OCI-LY1 (cell line): ENCODE data around the gene OR2A25.

Experiments used
- H2AFZ ChIP-seq: fragments of 200-600 bp; sonication (generic), shearing (Covaris generic); 2 replicates; pipeline ENCODE4 v1.6.0; 2014; ENCODE audit warnings: antibody characterized with exemption, mild to moderate bottlenecking, low read length
- H3F3A ChIP-seq: fragments of 200-600 bp; sonication (generic), shearing (Covaris generic); 2 replicates; pipeline ENCODE4 v1.6.0; 2014; ENCODE audit warnings: mild to moderate bottlenecking, antibody characterized with exemption, low read length, moderate library complexity; ENCODE audit not compliant: insufficient read depth
- H3K27ac ChIP-seq: fragments of 200-600 bp; sonication (generic); 2 replicates; pipeline ENCODE4 v1.5.1; 2014; ENCODE audit warnings: low read length, mixed run types, mild to moderate bottlenecking, low read depth; ENCODE audit not compliant: poor library complexity, severe bottlenecking
- H3K27me3 ChIP-seq: fragments of 200-600 bp; sonication (generic); 2 replicates; pipeline ENCODE4 v1.6.0; 2014; ENCODE audit warnings: antibody characterized with exemption, mild to moderate bottlenecking, low read length, moderate library complexity; ENCODE audit not compliant: insufficient read depth
- H3K36me3 ChIP-seq: fragments of 200-600 bp; sonication (generic); 2 replicates; pipeline ENCODE4 v1.6.1; 2014; ENCODE audit warnings: mild to moderate bottlenecking, antibody characterized with exemption, low read length, moderate library complexity, mixed read lengths; ENCODE audit not compliant: insufficient read depth
- H3K4me1 ChIP-seq: fragments of 200-600 bp; sonication (generic); 2 replicates; pipeline ENCODE4 v1.5.1; 2014; ENCODE audit warnings: mild to moderate bottlenecking, low read length, moderate library complexity; ENCODE audit not compliant: insufficient read depth, severe bottlenecking
- H3K4me2 ChIP-seq: fragments of 200-600 bp; sonication (generic), shearing (Covaris generic); 2 replicates; pipeline ENCODE4 v1.6.1; 2014; ENCODE audit warnings: low read length
- H3K4me3 ChIP-seq: fragments of 200-600 bp; sonication (generic); 2 replicates; pipeline ENCODE4 v1.5.1; 2014; ENCODE audit warnings: low read length, low read depth, mild to moderate bottlenecking, mixed read lengths; ENCODE audit not compliant: poor library complexity, severe bottlenecking
- H3K79me2 ChIP-seq: fragments of 200-600 bp; shearing (Covaris generic); 2 replicates; pipeline ENCODE4 v1.6.1; 2016; ENCODE audit warnings: mixed run types, low read length, mixed read lengths; ENCODE audit not compliant: insufficient read depth
- H3K9ac ChIP-seq: fragments of 200-600 bp; sonication (generic), shearing (Covaris generic); 2 replicates; pipeline ENCODE4 v1.6.1; 2014; ENCODE audit warnings: mild to moderate bottlenecking, low read length, mixed read lengths
- H3K9me2 ChIP-seq: fragments of 200-600 bp; sonication (generic), shearing (Covaris generic); 2 replicates; pipeline ENCODE4 v1.6.1; 2014; ENCODE audit warnings: low read depth, mild to moderate bottlenecking, low read length, mixed read lengths
- H3K9me3 ChIP-seq: fragments of 200-600 bp; shearing (Covaris generic); 2 replicates; pipeline ENCODE4 v1.6.1; 2014; ENCODE audit warnings: low read length, mixed read lengths
- H4K20me1 ChIP-seq: fragments of 200-600 bp; sonication (generic), shearing (Covaris generic); 2 replicates; pipeline ENCODE4 v1.6.0; 2016; ENCODE audit warnings: mild to moderate bottlenecking, low read length; ENCODE audit not compliant: insufficient read depth
- EZH2 ChIP-seq: fragments of 200-600 bp; sonication (generic), shearing (Covaris generic); IDR thresholded peaks from 2 replicates; pipeline ENCODE4 v1.8.0; 2017; ENCODE audit warnings: borderline replicate concordance, mixed run types, mild to moderate bottlenecking, antibody characterized with exemption, low read length, moderate library complexity, mixed read lengths
- TF ChIP-seq, protein P1 (sequence below): fragments of 200-600 bp; sonication (generic), shearing (Covaris generic); IDR thresholded peaks from 2 replicates; pipeline ENCODE4 v1.5.1; 2017; ENCODE audit warnings: mild to moderate bottlenecking, antibody characterized with exemption, low read length, moderate library complexity, mixed read lengths

Gene OR2A25

DNA sequence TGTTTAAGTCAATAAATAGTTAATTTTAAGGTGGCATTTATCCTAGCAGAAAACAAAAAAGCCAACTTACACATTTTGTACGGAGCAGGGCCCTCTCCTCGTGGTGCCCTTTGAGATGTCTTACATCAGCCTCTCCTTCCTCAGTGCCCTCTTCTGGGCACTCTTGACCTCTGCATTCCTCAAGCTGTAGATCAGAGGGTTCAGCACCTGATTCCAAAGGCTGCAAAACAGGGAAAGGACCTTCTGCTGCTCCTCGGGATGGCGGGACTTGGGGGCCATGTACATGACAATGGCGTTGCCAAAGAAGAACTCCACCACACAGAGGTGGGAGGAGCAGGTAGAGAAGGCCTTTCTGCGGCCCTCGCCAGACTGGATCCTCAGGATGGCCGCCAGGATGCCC, 48.7 kb downstream of the OR2A25 start:
- no peaks in the 10 kb centered on the region; the same call in 1 of the 2 replicates for H3K9me2 ChIP-seq
- H3K4me3 ChIP-seq, result no peak overlapping the region
- H3K27ac ChIP-seq, result no peak overlapping the region
- no peaks in the 10 kb centered on the region for H3K27me3 ChIP-seq
- no peak overlapping the region for H3K9ac ChIP-seq
- H3K9me3 ChIP-seq, result no peaks in the 10 kb centered on the region
- H3K79me2 ChIP-seq, result no peaks in the 10 kb centered on the region
- no peaks in the 10 kb centered on the region for H3K4me1 ChIP-seq
- H3K36me3 ChIP-seq, result no peaks in the 10 kb centered on the region
- H3F3A ChIP-seq, result 0 out of 2 replicates have a peak, but pooled peaks cover 3% of the 10 kb centered on the region
- H3K4me2 ChIP-seq, result no peak overlapping the region
- no peak overlapping the region for H2AFZ ChIP-seq
- no peaks in the 10 kb centered on the region for H4K20me1 ChIP-seq
- no peak for TF ChIP-seq EZH2

GRCh38 chr7:144122876-144123275, 53.3 kb downstream of the OR2A25 start, which contains the start of gene OR2A14:
Gene OR2A14, plus strand, starts transcription at chr7:144123176. Its CDS starts 5,937 bp downstream, at chr7:144129113.
- TF ChIP-seq, protein P1, sequence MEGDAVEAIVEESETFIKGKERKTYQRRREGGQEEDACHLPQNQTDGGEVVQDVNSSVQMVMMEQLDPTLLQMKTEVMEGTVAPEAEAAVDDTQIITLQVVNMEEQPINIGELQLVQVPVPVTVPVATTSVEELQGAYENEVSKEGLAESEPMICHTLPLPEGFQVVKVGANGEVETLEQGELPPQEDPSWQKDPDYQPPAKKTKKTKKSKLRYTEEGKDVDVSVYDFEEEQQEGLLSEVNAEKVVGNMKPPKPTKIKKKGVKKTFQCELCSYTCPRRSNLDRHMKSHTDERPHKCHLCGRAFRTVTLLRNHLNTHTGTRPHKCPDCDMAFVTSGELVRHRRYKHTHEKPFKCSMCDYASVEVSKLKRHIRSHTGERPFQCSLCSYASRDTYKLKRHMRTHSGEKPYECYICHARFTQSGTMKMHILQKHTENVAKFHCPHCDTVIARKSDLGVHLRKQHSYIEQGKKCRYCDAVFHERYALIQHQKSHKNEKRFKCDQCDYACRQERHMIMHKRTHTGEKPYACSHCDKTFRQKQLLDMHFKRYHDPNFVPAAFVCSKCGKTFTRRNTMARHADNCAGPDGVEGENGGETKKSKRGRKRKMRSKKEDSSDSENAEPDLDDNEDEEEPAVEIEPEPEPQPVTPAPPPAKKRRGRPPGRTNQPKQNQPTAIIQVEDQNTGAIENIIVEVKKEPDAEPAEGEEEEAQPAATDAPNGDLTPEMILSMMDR, result no peak
- no peak for TF ChIP-seq EZH2
- H2AFZ ChIP-seq, result no peak within 1 kb of the TSS
- H3F3A ChIP-seq, result no peaks in the 10 kb centered on the region
- no peaks in the 10 kb centered on the region for H3K36me3 ChIP-seq
- H4K20me1 ChIP-seq, result no peaks in the 10 kb centered on the region
- no peak within 1 kb of the TSS for H3K27ac ChIP-seq
- no peaks in the 10 kb centered on the region for H3K9me2 ChIP-seq
- no peak within 1 kb of the TSS for H3K4me2 ChIP-seq
- no peaks in the 10 kb centered on the region for H3K9me3 ChIP-seq
- H3K9ac ChIP-seq, result no peak within 1 kb of the TSS
- H3K4me3 ChIP-seq, result no peak within 1 kb of the TSS
- no peaks in the 10 kb centered on the region for H3K79me2 ChIP-seq
- no peaks in the 10 kb centered on the region for H3K27me3 ChIP-seq
- no peaks in the 10 kb centered on the region for H3K4me1 ChIP-seq
